Upper lobe of left lung (tissue), 6 donors: Measurements from ENCODE around the gene C19orf47. TPM values are rescaled to one million over a fixed set of nuclear protein-coding genes. Genes with fewer than 3 reads are reported as not detected.

Source experiments
- ATAC-seq, 2 donors: fragments of 200-7000 bp; cut with Tn5 transposase; one replicate each; pipeline ENCODE4 v1.9.1; 2022; ENCODE audit warnings: mild to moderate bottlenecking in 2 of 2, moderate library complexity in 2 of 2; ENCODE audit not compliant: low FRiP score in 2 of 2
- DNase-seq, 2 donors: peaks; one replicate each; pipeline ENCODE4 v3.0.0-alpha.2; 2019 to 2020
- H3K27ac ChIP-seq, 4 donors: fragments of 200-600 bp; sonication (generic); one replicate each; pipeline ENCODE4 v1.5.1; 2016 to 2019
- H3K27me3 ChIP-seq, 4 donors: fragments of 200-600 bp; sonication (generic); one replicate each; pipeline ENCODE4 v1.5.1; 2017 to 2019
- H3K36me3 ChIP-seq, 4 donors: fragments of 200-600 bp; sonication (generic); one replicate each; pipeline ENCODE4 v1.5.1; 2016 to 2019
- H3K4me1 ChIP-seq, 4 donors: fragments of 200-600 bp; sonication (generic); one replicate each; pipeline ENCODE4 v1.5.1; 2018 to 2019
- H3K4me3 ChIP-seq, 4 donors: fragments of 200-600 bp; sonication (generic); one replicate each; pipeline ENCODE4 v1.5.1; 2017 to 2019; ENCODE audit warnings: mild to moderate bottlenecking in 2 of 4, moderate library complexity in 1 of 4
- H3K9me3 ChIP-seq, 4 donors: fragments of 200-600 bp; sonication (generic); one replicate each; pipeline ENCODE4 v1.5.1; 2018 to 2019
- EP300 ChIP-seq, 4 donors: sonication (generic); formaldehyde crosslinking; IDR thresholded peaks; one replicate each; pipeline ENCODE4 v1.5.1; 2017; ENCODE audit warnings: antibody characterized with exemption in 4 of 4, control low read depth in 2 of 4
- POLR2A ChIP-seq, 4 donors: fragments of 450-650 bp; IDR thresholded peaks; one replicate each; pipeline ENCODE4 v1.5.1; 2016 to 2017; ENCODE audit warnings: antibody characterized with exemption in 4 of 4, mild to moderate bottlenecking in 2 of 4
- POLR2AphosphoS5 ChIP-seq, 2 donors: sonication (generic); formaldehyde crosslinking; IDR thresholded peaks; one replicate each; pipeline ENCODE4 v1.5.1; 2017; ENCODE audit warnings: antibody characterized with exemption in 2 of 2
- WGBS, 2 donors: methylation state at CpG; one replicate each; pipeline ENCODE4 v1.1.5; 2017 to 2018; 5-methylcytosine and 5-hydroxymethylcytosine counted together
- total RNA-seq, 6 donors: library from RNA; depleted of rRNA in 4 of 6; stranded (reverse); fragments of >200 nt in 4 of 6; gene quantifications; one replicate each; pipeline versions ENCODE4 v1.1.0 to v1.2.1, GENCODE V29; 2016 to 2021
- TF ChIP-seq, protein P1 (sequence below), 6 experiments: fragments of 450-650 bp in 4 of 6; fragments of 200-600 bp in 2 of 6; sonication (generic) in 2 of 6; IDR thresholded peaks; one replicate each; pipeline ENCODE4 v1.5.1; 2016 to 2019; ENCODE audit warnings: antibody characterized with exemption in 6 of 6
- donor health status: DM: no; HTN: no; CAD: no; lungs with moderate emphysema.
- donor health status: DM: no; HTN: yes; CAD: no; lungs with severe emphysema.

The C19orf47 gene
- total RNA-seq, 6 donors from 2014 or later: 12.6 to 59.7 (median 16.4) TPM

DNA sequence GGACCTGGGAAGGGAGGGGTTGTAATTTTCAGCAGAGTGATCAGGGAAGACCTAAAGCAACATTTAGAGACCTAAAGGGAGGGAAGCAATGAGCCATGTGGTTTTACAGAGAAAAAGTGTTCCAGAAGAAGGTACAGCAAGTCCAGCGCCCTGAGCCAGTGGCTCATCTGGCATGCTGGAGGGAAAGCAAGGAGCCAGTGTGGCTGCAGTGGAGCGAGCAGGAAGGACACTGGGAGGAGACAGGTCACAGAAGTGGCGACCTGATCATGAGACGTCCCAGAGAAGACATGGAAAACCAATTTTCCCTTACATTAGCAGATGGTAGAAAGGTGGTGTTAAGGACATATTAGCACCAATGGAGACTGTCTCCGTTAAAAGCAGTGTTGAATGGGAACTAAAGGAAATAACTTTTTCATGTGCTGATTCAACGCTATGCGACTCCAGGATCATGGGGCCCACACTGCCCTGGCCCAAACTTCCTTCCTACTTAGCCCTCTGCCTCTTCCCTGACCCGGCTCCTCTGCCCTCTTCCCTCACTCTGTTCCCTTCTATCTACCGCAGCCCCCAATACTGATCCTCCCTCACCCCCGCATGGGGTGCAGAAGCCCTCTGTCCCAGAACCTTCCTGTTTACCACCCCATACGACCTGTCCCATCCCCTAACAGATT is 5.4 kb downstream of the C19orf47 start:
- Histone ChIP-seq H3K36me3 (no peaks in the 10 kb centered on the region), H3K27ac (peak overlapping the region; percentile 71 to 86 (median 80)), H3K4me1 (peaks cover 9 to 34% (median 25%) of the 10 kb centered on the region in 4 donors), H3K4me3 (no peak overlapping the region), H3K9me3 (no peaks in the 10 kb centered on the region), H3K27me3 (no peaks in the 10 kb centered on the region)
- ATAC-seq (no peak), DNase-seq (no peak)
- WGBS, 2 donors: 77 to 86% methylated on average over 11 of the region's 11 CpGs
- TF ChIP-seq, protein P1, sequence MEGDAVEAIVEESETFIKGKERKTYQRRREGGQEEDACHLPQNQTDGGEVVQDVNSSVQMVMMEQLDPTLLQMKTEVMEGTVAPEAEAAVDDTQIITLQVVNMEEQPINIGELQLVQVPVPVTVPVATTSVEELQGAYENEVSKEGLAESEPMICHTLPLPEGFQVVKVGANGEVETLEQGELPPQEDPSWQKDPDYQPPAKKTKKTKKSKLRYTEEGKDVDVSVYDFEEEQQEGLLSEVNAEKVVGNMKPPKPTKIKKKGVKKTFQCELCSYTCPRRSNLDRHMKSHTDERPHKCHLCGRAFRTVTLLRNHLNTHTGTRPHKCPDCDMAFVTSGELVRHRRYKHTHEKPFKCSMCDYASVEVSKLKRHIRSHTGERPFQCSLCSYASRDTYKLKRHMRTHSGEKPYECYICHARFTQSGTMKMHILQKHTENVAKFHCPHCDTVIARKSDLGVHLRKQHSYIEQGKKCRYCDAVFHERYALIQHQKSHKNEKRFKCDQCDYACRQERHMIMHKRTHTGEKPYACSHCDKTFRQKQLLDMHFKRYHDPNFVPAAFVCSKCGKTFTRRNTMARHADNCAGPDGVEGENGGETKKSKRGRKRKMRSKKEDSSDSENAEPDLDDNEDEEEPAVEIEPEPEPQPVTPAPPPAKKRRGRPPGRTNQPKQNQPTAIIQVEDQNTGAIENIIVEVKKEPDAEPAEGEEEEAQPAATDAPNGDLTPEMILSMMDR (IDR thresholded peaks at IDR 0.05): no peak
- no peak for TF ChIP-seq EP300 (IDR thresholded peaks at IDR 0.05)
- no peak for TF ChIP-seq POLR2AphosphoS5 (IDR thresholded peaks at IDR 0.05)
- TF ChIP-seq POLR2A (IDR thresholded peaks at IDR 0.05): no peak

DNA sequence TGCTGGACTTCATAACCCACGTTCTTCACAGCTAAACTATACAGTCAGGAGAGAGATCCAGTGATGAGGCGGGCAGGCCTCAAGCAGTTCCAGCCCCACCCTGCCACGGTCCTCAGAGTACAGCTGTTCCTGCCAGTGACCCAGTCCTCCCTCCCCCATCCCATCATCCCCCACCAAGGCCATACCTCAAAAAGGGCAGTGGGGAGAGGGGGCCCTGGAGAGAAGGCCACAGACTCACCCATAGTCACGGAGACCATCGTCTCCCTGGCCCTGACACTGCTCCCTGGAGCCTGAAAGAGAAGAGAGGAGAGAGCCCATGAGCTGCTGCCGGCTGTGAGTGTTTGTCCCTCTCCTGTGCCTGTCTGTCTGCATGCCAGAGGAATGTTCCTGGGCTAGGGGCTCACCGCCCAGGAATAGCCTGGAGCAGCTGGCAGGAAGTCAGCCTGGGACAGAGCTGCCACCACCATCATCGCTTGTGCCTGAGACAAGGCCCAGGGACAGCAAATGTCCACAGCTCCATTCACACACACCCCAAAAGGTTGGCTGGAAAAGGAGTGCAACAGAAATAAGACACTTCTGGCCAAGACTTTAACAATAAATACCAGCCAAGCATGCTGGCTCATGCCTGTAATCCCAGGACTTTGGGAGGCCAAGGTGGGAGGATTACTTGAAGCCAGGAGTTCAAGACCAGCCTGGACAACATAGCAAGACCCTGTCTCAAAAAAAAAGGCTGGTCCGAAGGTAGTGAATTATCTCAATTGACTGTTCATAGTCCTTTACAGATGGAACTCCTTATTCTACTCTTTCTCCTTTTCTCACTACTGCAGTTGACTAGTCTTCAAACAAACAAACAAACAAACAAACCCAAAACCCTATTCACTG is 6.4 kb downstream of the C19orf47 start:
- no peaks in the 10 kb centered on the region for H3K27me3 ChIP-seq
- H3K4me1 ChIP-seq: peaks cover 0 to 25% (median 18%) of the 10 kb centered on the region in 4 donors
- peak; percentile 53 to 78 for ATAC-seq
- TF ChIP-seq EP300 (IDR thresholded peaks at IDR 0.05) (peak in 1 of 4 donors; percentile 26), POLR2A (IDR thresholded peaks at IDR 0.05) (peak in 1 of 4 donors; percentile 30), POLR2AphosphoS5 (IDR thresholded peaks at IDR 0.05) (peak in 1 of 2 donors; percentile 52)
- TF ChIP-seq, protein P1 (IDR thresholded peaks at IDR 0.05): no peak
- no peaks in the 10 kb centered on the region for H3K36me3 ChIP-seq
- 55 to 70% methylated on average over 9 of the region's 9 CpGs for WGBS, 2 donors
- peak in 1 of 2 donors; percentile 78 for DNase-seq
- peak overlapping the region; percentile 71 to 86 (median 80) for H3K27ac ChIP-seq
- no peaks in the 10 kb centered on the region for H3K9me3 ChIP-seq
- H3K4me3 ChIP-seq: peak overlapping the region in 1 of 4 donors; percentile 15

DNA sequence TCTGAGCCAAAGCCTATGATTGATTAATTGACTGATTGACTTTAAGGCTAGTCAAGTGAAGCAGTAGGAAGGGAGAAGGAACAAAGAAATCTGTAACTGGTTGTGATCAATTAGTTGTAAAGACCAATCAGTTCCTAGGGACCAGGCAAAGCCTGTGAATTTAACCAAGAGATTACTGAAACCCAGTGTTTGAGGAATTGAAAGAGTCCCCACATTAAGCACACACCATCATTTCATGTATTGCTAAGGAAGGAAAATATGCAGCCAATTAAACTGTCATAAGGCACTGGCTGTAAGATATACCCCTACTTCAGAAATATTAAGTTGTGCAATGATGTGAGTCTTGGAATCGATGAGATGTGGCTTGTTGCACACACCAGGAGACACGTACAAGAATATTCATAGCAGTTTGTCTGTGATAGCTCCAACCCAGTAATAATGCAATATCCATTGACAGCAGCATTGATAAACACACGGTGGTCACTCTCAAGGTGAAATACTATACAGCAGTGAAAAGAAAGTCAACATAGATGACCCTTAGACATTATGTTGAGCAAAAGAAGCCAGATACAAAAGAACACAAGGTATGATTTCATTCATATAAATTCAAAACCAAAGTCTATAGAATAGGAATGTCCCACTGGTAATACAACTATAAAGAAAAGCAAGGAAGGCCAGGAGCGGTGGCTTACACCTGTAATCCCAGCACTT is 9.0 kb downstream of the C19orf47 start:
- 88 to 93% methylated on average over 4 of the region's 4 CpGs for WGBS, 2 donors
- ATAC-seq: no peak
- no peak for TF ChIP-seq POLR2AphosphoS5 (IDR thresholded peaks at IDR 0.05)
- no peak for TF ChIP-seq POLR2A (IDR thresholded peaks at IDR 0.05)
- TF ChIP-seq, protein P1 (IDR thresholded peaks at IDR 0.05): no peak
- TF ChIP-seq EP300 (IDR thresholded peaks at IDR 0.05): no peak
- Histone ChIP-seq H3K27me3 (no peaks in the 10 kb centered on the region), H3K9me3 (no peaks in the 10 kb centered on the region), H3K4me3 (no peak overlapping the region), H3K27ac (no peak overlapping the region), H3K36me3 (peaks cover 7 to 19% (median 13%) of the 10 kb centered on the region in 4 donors), H3K4me1 (peaks cover 0 to 23% (median 17%) of the 10 kb centered on the region in 4 donors)
- no peak for DNase-seq

DNA sequence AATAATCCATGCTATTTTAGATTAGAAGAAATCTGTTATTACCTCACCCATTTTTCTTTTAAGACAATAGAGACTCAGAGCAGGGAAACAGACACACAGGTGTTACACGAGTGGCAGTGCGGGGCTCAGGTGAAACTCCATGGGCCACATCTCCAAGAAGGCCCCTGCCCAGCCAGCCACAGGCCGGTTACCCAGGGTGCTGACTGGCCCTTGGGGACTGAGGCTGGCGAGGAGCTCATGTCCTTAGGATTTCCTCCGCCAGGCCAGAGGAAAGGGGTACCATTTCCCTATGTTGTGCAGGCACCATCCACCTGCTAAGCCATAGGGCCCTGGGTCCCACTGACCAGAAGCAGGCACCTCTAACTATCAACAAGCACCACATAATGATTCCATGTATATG is 10.6 kb downstream of the C19orf47 start:
- no peak for DNase-seq
- 94 to 97% methylated on average over 5 of the region's 5 CpGs for WGBS, 2 donors
- Histone ChIP-seq H3K27me3 (no peaks in the 10 kb centered on the region), H3K27ac (no peak overlapping the region), H3K36me3 (peaks cover 8 to 35% (median 23%) of the 10 kb centered on the region in 4 donors), H3K4me3 (no peak overlapping the region), H3K4me1 (peaks cover 0 to 18% (median 11%) of the 10 kb centered on the region in 4 donors), H3K9me3 (no peaks in the 10 kb centered on the region)
- ATAC-seq: no peak
- no peak for TF ChIP-seq EP300 (IDR thresholded peaks at IDR 0.05)
- TF ChIP-seq, protein P1 (IDR thresholded peaks at IDR 0.05): no peak
